Ishikawa (cell line): Measurements from ENCODE around the gene OPHN1.

Experiments
- CEBPB ChIP-seq: IDR thresholded peaks from 2 replicates; pipeline ENCODE4 v1.6.1; 2012
- EP300 ChIP-seq: IDR thresholded peaks from 2 replicates; pipeline ENCODE4 v1.6.1; 2012; ENCODE audit warnings: borderline replicate concordance
- FOXM1 ChIP-seq: IDR thresholded peaks from 2 replicates; pipeline ENCODE4 v1.6.1; 2012; ENCODE audit warnings: low read depth, borderline replicate concordance
- MAX ChIP-seq: IDR thresholded peaks from 2 replicates; pipeline ENCODE4 v1.6.1; 2012
- NFIC ChIP-seq: IDR thresholded peaks from 2 replicates; pipeline ENCODE4 v1.6.1; 2012
- RAD21 ChIP-seq: IDR thresholded peaks from 2 replicates; pipeline ENCODE4 v1.6.1; 2012; ENCODE audit warnings: low read depth
- TAF1 ChIP-seq: IDR thresholded peaks from 2 replicates; pipeline ENCODE4 v1.6.1; 2012; ENCODE audit warnings: low read depth, mild to moderate bottlenecking
- TCF12 ChIP-seq: IDR thresholded peaks from 2 replicates; pipeline ENCODE4 v1.6.1; 2012; ENCODE audit warnings: low read depth
- YY1 ChIP-seq: IDR thresholded peaks from 2 replicates; pipeline ENCODE4 v1.6.1; 2012; ENCODE audit warnings: low read depth
- TF ChIP-seq, protein P1 (sequence below): IDR thresholded peaks from 2 replicates; pipeline ENCODE4 v1.6.1; 2012; ENCODE audit warnings: low read depth, mild to moderate bottlenecking
- TF ChIP-seq, protein P2 (sequence below): IDR thresholded peaks from 2 replicates; pipeline ENCODE4 v1.6.1; 2012

DNA sequence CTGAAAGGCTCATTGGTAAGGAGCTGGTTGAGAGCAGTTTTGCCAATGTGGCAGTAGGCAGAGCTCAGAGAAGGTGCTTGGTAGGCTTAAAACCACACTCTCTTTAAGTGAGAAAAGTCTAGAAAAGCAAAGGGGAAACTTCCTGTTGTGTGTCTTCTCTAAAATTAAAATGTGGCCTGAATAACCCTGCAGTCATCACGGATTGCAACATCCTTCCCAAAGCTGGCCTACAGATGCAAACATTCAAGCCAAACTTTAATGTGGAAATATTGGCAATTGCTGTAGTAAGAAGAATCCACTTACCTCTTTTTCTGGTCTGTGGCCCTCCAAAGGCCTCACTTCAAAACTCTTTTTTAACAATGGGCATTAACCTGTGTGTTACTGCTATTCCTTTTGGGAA lies 348.5 kb downstream of the OPHN1 start:
- TF ChIP-seq NFIC, result no peak
- TF ChIP-seq TAF1, result no peak
- no peak for TF ChIP-seq MAX
- no peak for TF ChIP-seq RAD21
- no peak for TF ChIP-seq FOXM1
- TF ChIP-seq, protein P1, sequence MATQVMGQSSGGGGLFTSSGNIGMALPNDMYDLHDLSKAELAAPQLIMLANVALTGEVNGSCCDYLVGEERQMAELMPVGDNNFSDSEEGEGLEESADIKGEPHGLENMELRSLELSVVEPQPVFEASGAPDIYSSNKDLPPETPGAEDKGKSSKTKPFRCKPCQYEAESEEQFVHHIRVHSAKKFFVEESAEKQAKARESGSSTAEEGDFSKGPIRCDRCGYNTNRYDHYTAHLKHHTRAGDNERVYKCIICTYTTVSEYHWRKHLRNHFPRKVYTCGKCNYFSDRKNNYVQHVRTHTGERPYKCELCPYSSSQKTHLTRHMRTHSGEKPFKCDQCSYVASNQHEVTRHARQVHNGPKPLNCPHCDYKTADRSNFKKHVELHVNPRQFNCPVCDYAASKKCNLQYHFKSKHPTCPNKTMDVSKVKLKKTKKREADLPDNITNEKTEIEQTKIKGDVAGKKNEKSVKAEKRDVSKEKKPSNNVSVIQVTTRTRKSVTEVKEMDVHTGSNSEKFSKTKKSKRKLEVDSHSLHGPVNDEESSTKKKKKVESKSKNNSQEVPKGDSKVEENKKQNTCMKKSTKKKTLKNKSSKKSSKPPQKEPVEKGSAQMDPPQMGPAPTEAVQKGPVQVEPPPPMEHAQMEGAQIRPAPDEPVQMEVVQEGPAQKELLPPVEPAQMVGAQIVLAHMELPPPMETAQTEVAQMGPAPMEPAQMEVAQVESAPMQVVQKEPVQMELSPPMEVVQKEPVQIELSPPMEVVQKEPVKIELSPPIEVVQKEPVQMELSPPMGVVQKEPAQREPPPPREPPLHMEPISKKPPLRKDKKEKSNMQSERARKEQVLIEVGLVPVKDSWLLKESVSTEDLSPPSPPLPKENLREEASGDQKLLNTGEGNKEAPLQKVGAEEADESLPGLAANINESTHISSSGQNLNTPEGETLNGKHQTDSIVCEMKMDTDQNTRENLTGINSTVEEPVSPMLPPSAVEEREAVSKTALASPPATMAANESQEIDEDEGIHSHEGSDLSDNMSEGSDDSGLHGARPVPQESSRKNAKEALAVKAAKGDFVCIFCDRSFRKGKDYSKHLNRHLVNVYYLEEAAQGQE, result no peak
- TF ChIP-seq CEBPB, result no peak
- no peak for TF ChIP-seq TCF12
- no peak for TF ChIP-seq YY1
- TF ChIP-seq EP300, result no peak
- TF ChIP-seq, protein P2, sequence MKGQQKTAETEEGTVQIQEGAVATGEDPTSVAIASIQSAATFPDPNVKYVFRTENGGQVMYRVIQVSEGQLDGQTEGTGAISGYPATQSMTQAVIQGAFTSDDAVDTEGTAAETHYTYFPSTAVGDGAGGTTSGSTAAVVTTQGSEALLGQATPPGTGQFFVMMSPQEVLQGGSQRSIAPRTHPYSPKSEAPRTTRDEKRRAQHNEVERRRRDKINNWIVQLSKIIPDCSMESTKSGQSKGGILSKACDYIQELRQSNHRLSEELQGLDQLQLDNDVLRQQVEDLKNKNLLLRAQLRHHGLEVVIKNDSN, result no peak
